GM19193 (cell line): Measurements from ENCODE around the gene DCST2.

Experiments
- POLR2A ChIP-seq: IDR thresholded peaks from 4 replicates; pipeline ENCODE4 v1.6.1; 2011; ENCODE audit not compliant: insufficient read depth, insufficient read length; ENCODE audit errors: extremely low read depth

Gene DCST2

DNA sequence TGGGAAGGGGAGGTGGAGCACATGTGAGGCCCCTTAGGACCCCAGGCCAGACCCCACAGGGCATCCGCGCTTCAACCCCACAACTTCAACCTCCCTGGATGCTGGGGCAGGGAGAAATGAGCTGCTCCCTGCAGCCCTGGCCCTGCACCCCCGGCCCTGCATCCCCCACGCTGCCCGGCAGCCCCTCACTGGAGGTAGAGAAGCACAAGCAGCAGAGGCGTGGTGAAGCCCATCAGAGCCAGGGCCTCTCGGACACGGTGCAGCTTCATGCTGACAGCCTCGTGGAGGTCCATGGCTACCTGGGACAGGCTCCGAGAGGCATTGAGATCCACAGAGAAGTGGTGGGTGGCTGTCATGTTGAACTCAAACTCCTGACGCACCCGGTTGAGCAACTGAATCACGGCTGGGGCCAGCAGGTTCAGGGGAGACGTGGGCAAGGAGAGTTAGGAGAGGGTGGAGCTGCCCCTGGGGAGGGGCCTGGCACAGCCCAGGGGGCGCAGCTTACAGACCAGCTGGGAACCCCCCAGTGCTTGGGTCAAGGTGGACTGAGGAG is 3.3 kb downstream of the DCST2 start:
- TF ChIP-seq POLR2A, result no peak

DNA sequence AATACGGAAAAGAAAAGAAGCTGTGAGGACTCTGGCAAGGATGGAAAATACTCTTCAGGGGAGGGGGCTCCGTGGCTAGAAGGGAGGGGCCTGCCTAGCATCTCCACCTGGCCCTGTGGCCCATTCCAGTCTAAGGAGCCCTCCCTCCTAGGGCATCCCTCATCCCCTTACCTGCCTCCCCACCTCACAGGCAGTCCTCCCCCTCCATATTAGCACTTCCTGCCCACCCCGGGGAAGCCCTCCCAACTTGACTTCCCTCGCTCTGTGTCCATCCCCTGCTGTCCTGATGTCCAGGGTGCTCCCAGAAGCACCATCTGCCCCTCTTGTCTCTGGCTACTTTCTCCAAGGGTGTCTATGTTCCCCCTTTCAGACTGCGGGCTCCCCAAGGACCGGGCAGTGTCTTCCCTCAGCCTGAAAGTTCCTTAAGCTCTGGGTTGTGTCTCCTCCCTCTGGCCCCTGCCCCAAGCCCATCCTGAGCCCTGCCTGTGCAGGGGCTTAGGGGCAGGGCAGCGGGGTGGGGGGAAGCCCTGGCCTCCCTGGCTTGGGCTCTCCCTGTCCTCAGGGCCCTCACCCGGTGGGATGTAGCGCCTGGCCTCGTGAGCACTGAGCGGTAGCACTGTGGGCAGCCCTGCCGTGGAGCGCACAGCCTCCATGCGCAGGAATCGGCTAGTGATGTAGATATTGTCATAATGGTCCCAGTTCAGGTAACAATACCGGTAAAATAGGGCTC is 3.9 kb downstream of the DCST2 start:
- no peak for TF ChIP-seq POLR2A

DNA sequence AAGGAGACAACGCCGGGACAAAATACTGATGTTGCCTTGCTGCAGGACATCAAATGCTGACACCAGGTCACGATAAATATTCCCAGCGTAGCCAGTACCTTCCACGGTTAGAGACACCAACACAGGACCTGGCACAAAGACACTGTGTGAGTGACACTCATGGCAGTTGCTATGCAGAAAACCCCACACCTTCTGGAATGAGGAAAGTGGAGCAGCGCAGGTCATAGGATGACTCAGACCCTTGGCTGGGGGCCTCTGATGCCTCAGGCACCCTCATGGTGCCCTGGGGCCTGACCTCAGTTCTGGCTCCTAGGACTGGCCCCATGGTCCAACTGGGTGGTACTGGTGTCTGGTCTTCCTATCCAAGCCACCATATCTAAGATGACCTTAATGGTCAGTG is 7.0 kb downstream of the DCST2 start:
- no peak for TF ChIP-seq POLR2A

DNA sequence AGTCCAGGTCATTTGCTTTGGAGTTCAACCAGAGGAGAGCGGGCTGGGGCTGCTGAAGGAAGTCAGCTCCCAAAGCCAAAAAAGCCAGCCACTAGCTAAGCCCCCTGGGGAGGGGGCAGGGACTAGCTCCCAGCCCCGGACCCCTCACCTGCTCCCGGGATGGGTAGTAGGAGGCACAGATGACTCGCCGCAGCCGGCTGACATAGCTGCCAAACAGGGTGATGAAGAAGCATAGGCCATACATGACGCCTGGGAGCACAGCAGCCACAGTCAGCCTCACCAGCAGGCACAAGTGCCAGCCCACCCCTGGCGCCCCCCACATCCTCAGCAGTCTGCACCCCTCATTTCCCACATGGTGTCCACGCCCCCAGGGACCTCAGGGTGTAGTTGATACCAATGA is 7.4 kb downstream of the DCST2 start:
- no peak for TF ChIP-seq POLR2A

DNA sequence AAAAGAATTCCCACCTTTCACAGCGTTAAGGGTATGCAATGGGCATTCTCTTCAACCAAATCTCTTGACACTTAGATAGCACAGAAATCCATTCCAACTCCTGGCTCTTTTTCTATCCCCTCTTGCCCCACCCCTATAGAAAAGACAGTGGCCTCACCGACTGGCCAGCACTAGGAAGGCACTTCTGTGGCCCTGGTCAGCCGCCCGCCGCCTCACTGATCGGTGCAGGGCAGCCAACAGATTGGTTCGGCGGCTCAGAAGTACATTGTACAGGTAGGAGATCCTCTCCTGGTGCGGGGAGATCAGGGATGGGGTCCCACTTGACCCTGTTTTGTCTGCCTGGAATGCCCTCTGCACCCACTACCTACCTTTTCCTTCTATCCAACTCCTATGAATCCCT is 9.3 kb downstream of the DCST2 start:
- TF ChIP-seq POLR2A, result no peak

DNA sequence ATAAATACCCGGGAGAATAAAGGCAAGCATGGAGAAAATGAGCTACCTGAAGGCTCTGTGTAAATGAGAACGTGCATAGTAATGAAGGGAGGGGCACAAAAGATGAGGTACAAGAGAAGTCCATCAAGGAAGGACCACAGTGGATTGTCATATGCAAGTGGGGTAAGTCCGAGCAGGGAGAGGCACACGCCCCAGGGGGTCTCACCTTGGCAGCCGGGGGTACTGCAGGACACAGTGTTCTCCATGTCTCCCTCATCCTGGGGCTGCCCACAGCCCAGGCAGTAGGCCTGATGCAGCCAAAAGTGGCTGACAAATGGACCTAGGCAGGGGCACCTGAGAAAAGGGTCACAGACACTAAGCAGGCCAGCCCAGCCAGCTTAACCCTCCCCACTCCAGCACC is 10.0 kb downstream of the DCST2 start:
- no peak for TF ChIP-seq POLR2A

DNA sequence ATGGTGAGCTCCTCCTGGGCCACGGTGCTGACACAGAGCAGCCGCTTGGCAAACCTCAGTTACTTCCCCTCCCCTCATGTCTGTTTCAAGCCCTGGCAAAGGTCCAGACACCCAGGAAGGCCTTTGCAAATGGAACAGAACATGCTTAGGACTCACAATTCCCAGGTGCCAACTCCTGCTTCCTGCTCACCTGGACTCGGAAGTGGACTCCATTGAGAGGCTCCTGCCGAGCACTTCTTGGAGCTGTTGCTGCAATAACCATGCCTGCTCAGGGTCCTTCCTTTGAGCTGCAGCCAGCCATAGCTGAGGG is 10.7 kb downstream of the DCST2 start:
- no peak for TF ChIP-seq POLR2A

DNA sequence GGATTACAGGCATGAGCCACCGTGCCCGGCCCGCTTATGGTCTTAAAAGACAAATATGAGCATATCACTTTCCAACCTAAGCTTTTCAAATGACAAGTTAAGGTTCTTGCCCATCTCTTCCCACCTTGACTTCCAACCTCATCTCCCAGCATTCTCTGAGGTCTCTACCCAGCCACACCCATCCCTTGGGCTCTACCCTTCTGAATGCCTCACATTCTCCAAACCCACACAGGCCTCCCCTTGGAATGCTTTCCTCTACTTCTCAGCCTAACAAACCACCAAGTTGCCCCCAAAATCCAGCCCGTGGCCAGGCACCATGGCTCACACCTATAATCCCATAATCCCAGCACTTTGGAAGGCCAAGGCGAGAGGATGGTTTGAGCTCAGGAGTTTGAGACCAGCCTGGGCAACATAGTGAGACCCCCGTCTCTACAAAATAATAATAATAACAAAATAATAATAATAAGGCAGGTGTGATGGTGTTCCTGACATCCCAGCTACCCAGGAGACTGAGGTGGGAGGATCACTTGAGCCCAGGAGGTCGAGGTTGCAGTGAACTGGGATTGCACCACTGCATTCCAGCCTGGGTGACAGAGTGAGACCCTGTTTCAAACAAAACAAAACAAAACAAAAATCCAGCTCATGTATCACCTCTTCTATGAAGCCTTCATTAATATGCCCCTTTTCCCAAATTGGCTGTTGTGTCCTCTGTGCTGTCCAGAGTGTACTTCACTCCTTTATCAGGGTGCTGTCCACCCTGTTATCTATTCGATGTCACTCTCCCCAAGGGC is 11.2 kb downstream of the DCST2 start:
- TF ChIP-seq POLR2A, result no peak

DNA sequence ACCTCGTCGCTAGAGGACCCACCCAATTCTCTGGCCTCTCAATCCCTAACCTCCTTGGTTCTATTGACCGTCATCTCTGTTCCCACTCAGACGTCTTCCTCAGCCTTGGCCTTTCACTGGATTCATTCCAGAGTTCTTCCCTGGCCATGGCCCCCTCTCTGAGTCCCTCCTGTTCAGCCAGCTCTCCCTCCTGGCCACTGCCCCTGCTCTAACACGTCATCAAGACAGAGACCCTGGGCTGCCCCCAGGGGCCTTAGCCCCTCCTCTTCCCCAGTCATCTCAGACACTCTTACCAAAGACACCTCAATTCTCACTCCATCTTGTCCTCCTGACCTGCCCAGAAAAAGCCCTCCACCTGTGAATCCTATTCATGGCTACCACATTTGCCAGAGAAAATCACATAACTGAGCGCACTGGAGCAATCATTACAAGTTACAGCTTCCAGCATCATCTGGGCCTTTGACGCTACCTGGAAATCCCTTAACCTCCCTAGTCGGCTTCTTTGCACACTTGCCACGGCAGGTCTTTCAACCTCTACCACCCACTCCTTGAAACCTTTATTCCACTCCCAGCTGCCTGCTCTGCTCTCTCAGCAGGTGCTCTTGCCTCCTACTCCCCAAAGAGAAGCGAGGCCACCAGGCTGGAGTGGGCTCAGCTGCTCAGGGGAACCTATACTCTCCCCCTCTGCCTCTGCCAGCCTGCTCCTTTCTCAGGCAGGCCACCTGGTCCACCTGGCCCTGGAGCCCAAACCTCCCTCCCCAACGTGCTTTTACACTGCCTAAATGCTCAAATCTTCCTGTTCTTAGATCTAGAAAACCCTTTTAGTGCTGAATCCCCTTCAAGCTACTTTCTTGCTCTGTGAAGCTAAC is 14.0 kb downstream of the DCST2 start:
- no peak for TF ChIP-seq POLR2A

DNA sequence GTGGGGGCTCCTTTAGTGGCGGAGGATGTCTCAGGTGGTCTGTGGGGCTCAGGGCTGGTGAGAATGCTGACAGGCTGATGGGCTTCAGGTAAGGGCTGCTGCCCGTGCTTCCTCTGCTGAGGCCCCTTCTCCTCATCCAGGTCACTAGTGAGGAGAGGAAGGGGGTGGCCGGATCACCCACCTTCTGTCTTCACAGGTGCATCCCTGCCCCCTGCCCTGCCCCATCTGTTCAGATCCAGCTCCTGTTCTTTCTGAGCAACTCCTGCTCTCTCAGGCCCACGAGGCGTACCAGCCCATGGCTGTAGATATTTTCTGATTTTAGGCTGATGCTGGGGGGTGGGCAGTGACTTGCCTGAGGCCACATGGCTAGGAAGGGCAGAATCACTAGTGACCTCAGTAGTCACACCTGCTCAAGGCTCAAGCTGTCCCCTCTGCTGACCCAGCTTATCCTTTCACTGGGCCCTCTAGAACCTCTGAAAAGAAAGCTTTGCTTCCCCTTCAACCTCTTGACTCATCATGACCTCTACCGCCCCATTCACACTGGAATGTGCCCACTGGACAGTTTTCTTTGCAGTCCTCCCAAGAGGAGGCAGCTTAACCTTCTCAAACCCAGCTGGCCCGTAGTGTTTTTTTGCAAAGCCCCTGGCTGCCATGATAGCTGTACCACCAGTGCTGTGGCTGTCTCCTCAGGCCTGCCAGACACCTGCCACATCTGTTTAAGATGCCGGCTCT is 14.8 kb downstream of the DCST2 start:
- no peak for TF ChIP-seq POLR2A

DNA sequence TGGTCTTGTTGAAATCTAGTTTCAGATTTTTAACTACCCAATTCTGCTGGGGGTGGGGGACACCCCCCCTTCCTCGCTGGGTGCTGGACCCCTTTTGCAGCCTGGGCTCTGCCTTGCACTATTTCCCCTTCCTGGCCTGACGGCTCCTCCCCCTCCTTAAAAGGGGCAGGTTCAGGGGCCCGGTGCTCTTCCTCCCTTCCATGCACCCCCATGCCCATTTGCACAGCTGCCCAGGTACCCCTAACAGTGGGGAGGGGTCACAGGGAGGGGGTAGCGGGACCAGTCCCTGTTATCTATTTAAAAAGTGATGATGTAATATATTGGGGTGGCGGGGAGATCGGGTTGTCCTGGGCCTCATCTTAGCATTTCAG is 15.7 kb downstream of the DCST2 start:
- TF ChIP-seq POLR2A, result peak; percentile 18

DNA sequence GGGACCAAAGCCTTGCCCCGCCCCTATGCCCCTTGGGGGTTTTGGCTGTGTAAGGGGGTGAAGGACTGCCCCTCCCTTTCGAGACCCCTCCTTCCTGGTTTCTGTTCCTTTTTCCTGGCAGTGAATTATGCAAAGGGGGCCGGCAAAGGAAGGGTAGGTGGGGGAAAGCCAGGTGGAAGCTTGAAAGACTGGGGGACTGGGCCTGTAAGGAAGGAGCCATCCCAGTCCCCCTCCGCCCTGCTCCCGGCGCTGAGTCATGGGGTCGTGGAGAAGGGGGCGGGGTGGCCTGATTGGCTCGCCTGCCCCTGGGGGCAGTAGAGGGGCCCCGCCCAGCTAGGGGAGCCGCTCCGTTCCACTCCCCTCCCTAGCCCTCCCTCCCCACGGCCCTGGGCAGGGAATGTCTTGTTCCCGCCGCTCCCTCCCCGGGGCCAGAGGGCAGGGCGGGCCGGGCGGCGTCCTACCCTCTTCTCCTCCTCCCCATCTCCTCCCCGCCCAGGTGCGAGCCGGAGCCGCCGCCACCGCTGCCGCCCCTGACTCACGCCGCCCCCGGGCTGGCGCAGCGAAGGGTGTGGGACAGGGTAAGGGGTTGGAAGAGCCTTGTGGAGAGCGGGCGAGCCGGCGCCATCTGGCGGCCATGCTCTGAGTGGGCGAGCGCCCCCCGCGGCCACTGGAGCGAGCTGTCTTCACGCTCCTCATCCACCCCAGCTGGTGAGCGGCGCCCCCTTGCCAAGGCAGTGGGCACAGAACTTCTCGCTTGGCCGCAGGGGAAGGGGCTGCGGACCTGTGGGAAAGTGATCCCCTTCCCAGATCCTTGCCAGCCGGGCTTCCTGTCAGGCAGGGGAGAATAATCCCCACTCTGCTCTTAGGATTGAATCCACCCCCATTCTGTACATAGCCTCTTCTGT is 16.3 kb downstream of the DCST2 start:
- TF ChIP-seq POLR2A, result peak; percentile 46

DNA sequence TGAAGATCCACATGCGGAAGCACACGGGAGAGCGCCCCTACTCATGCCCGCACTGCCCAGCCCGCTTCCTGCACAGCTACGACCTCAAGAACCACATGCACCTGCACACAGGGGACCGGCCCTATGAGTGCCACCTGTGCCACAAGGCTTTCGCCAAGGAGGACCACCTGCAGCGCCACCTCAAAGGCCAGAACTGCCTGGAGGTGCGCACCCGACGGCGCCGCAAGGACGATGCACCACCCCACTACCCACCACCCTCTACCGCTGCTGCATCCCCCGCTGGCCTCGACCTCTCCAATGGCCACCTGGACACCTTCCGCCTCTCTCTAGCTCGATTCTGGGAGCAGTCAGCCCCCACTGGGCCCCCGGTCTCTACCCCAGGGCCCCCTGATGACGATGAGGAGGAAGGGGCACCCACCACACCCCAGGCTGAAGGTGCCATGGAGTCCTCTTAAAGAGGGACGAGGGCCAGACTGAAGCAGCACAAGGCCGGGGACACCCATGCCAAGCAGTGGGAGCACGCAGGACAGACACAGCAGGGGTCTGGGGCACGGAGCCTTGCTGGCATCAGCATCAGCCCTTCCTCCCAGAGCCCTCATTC is 17.2 kb downstream of the DCST2 start:
- no peak for TF ChIP-seq POLR2A
